Measurements from ENCODE around the gene RANBP10. TPM values are rescaled to one million over a fixed set of nuclear protein-coding genes. Genes with fewer than 3 reads are reported as not detected.

The RANBP10 gene
- total and polyA plus RNA-seq, 3 donors from 2014 or later, result 23.0 to 25.2 (median 23.5) TPM

GRCh38 chr16:67811899-67812298 is 5.5 kb upstream of the RANBP10 start:
- Histone ChIP-seq H3K36me3 (ENCODE audit: low read depth, missing control alignments) (no peaks in the 10 kb centered on the region), H3K9me3 (no peaks in the 10 kb centered on the region), H3K4me3 (no peak overlapping the region), H3K27me3 (no peaks in the 10 kb centered on the region), H3K4me1 (no peaks in the 10 kb centered on the region), H3K27ac (no peak overlapping the region)
- no peak for TF ChIP-seq POLR2A (IDR thresholded peaks at IDR 0.05)
- TF ChIP-seq, protein P1, sequence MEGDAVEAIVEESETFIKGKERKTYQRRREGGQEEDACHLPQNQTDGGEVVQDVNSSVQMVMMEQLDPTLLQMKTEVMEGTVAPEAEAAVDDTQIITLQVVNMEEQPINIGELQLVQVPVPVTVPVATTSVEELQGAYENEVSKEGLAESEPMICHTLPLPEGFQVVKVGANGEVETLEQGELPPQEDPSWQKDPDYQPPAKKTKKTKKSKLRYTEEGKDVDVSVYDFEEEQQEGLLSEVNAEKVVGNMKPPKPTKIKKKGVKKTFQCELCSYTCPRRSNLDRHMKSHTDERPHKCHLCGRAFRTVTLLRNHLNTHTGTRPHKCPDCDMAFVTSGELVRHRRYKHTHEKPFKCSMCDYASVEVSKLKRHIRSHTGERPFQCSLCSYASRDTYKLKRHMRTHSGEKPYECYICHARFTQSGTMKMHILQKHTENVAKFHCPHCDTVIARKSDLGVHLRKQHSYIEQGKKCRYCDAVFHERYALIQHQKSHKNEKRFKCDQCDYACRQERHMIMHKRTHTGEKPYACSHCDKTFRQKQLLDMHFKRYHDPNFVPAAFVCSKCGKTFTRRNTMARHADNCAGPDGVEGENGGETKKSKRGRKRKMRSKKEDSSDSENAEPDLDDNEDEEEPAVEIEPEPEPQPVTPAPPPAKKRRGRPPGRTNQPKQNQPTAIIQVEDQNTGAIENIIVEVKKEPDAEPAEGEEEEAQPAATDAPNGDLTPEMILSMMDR (IDR thresholded peaks at IDR 0.05), result no peak
- 92 to 93% methylated on average over 1 of the region's 1 CpG for WGBS, 2 donors
- no peak for DNase-seq
- intact Hi-C loops (cut with DNase I; ENCODE audit: low total_unique reads), result no loop called here

- peak overlapping the region; percentile 94 to 98 for H3K4me3 ChIP-seq
- TF ChIP-seq POLR2A (IDR thresholded peaks at IDR 0.05), result no peak
- TF ChIP-seq, protein P1 (IDR thresholded peaks at IDR 0.05), result no peak
- intact Hi-C loops (cut with DNase I; ENCODE audit: low total_unique reads), result no loop called here
- 22 to 37% methylated on average over 17 to 22 of the region's 24 CpGs for WGBS, 2 donors
- H3K4me1 ChIP-seq, result peaks cover 8% of the 10 kb centered on the region
- H3K9me3 ChIP-seq, result no peaks in the 10 kb centered on the region
- H3K36me3 ChIP-seq (ENCODE audit: low read depth, missing control alignments), result no peaks in the 10 kb centered on the region
- H3K27me3 ChIP-seq, result no peaks in the 10 kb centered on the region
- DNase-seq, result no peak
- H3K27ac ChIP-seq, result peak overlapping the region in 1 of 2 donors; percentile 64
Measured at GRCh38 chr16:67807148-67807682, 855 bp upstream of the RANBP10 start.

DNA sequence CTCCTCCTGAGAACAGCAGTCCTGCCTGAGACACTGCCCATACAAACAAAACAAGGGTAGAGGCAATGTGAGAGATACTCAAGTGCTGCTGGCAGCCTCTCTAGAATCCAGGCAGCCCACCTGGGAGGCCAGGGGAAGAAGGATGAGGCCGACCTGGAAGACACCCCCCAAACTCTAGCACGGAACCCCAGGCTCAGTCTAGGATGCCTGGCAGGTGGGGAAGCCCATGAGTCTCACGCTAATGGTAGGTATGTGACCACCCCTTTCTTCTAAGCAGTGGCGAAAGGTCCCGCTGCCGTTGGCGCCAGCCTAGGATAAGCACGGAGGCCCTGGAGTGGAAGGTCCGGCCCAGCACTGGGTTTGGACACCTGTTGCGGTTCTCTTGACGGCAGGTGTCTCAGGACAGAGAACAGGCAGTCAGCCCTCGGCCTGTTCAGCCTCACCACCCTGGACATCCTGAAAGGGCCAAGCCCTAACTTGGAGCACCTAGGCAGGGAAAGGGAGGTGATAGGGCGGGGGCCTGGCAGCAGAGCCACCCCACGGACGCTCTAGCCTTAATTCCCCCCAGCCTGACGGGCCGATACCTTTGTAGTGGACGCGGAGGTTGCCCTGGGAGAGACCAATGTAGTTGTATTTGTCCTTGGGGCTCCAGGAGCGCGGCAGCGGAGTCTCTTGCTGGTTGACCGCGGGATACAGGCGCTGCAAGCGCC is 487 bp downstream of the RANBP10 start:
- H3K4me1 ChIP-seq, result peaks cover 8% of the 10 kb centered on the region
- H3K9me3 ChIP-seq, result no peaks in the 10 kb centered on the region
- intact Hi-C loops (cut with DNase I; ENCODE audit: low total_unique reads), result no loop called here
- peak overlapping the region; percentile 64 to 70 for H3K27ac ChIP-seq
- WGBS, 2 donors, result 0 to 1% methylated on average over 18 to 19 of the region's 26 CpGs
- no peaks in the 10 kb centered on the region for H3K36me3 ChIP-seq (ENCODE audit: low read depth, missing control alignments)
- no peak for TF ChIP-seq POLR2A (IDR thresholded peaks at IDR 0.05)
- TF ChIP-seq, protein P1 (IDR thresholded peaks at IDR 0.05), result no peak
- peak overlapping the region; percentile 94 to 98 for H3K4me3 ChIP-seq
- no peak for DNase-seq
- H3K27me3 ChIP-seq, result no peaks in the 10 kb centered on the region

- no peak overlapping the region for H3K4me3 ChIP-seq
- DNase-seq, result no peak
- H3K9me3 ChIP-seq, result no peaks in the 10 kb centered on the region
- WGBS, 2 donors, result 71 to 77% methylated on average over 4 of the region's 4 CpGs
- H3K27ac ChIP-seq, result no peak overlapping the region
- peaks cover 12% of the 10 kb centered on the region for H3K4me1 ChIP-seq
- no peaks in the 10 kb centered on the region for H3K36me3 ChIP-seq (ENCODE audit: low read depth, missing control alignments)
- intact Hi-C loops (cut with DNase I; ENCODE audit: low total_unique reads), result no loop called here
- no peaks in the 10 kb centered on the region for H3K27me3 ChIP-seq
- TF ChIP-seq POLR2A (IDR thresholded peaks at IDR 0.05), result no peak
- TF ChIP-seq, protein P1 (IDR thresholded peaks at IDR 0.05), result no peak
Measured at GRCh38 chr16:67804853-67805542, 1.4 kb downstream of the RANBP10 start.

All from testis (tissue), 3 donors.